ENCODE results near the gene RPS19. TPM values are rescaled to one million over a fixed set of nuclear protein-coding genes. Genes with fewer than 3 reads are reported as not detected.
A peak's percentile ranks its signal among the peaks of the same experiment; 100 is the strongest.

Gene RPS19
- total RNA-seq, 1 donor from 2014 or later: 611 TPM

DNA sequence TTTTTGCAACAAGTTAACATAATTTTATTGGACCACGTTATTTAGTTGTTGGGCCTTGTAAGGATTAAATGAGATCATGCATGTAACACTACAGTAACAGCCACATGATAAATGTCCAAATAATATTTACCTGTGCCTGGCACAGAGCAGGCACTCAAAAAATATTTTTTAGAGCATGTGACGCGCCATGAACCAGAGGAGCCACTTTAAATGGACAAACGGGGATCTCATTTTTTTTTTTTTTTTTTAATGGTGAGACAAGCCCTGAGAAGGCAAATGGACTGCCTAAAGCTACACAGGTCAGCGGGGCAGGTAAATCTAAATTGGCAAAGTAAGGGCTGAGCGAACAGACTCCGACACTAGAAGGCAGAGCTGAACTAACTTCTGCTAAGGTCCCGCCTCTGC is 840 bp upstream of the RPS19 start:
- Histone ChIP-seq H3K9me3 (replicated peaks) (no peaks in the 10 kb centered on the region), H3K27me3 (ENCODE audit: low read depth) (peaks cover 16% of the 10 kb centered on the region), H3K4me3 (peak overlapping the region; percentile 95), H3K4me1 (peaks cover 41% of the 10 kb centered on the region), H3K36me3 (peaks cover 34% of the 10 kb centered on the region), H3K27ac (replicated peaks) (peak overlapping the region; percentile 99)
- no peak for DNase-seq
- intact Hi-C loops (cut with micrococcal nuclease): no loop called here
- TF ChIP-seq, protein P1, sequence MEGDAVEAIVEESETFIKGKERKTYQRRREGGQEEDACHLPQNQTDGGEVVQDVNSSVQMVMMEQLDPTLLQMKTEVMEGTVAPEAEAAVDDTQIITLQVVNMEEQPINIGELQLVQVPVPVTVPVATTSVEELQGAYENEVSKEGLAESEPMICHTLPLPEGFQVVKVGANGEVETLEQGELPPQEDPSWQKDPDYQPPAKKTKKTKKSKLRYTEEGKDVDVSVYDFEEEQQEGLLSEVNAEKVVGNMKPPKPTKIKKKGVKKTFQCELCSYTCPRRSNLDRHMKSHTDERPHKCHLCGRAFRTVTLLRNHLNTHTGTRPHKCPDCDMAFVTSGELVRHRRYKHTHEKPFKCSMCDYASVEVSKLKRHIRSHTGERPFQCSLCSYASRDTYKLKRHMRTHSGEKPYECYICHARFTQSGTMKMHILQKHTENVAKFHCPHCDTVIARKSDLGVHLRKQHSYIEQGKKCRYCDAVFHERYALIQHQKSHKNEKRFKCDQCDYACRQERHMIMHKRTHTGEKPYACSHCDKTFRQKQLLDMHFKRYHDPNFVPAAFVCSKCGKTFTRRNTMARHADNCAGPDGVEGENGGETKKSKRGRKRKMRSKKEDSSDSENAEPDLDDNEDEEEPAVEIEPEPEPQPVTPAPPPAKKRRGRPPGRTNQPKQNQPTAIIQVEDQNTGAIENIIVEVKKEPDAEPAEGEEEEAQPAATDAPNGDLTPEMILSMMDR (IDR thresholded peaks at IDR 0.05; ENCODE audit: borderline replicate concordance): no peak

DNA sequence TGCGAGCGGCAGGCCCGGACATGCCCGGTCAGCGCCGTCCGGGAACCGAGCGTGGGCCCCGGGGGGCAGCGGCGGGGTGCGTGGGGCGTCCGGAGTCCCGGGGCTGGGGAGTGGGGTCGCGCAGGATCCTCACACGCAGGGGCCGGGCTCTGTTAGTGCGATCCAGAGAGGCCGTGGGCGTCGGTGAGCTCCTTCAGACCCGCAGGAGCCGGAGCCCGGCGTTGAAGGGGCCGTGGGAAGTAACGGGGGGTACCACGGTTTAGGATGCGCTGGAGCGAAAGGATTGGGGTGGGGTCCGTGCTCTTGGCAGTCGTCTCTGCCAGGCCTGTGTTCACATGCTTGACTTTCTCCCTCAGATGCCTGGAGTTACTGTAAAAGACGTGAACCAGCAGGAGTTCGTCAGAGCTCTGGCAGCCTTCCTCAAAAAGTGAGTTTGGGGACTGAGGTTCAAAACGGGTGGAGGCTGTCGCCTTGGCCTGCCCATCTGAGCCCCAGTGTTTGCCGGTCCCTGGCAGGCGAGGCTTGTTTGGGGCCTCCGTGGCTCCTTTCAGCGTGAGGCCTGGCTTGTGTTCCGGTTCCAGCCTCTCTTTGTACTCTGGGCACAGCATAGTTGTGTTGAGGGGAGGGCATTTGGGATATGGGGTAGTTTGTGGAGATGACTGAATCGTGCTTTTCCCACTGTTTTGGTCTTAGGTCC is 512 bp downstream of the RPS19 start:
- Histone ChIP-seq H3K4me1 (peaks cover 54% of the 10 kb centered on the region), H3K36me3 (peaks cover 47% of the 10 kb centered on the region), H3K9me3 (replicated peaks) (no peaks in the 10 kb centered on the region), H3K27ac (replicated peaks) (peak overlapping the region; percentile 99), H3K4me3 (peak overlapping the region; percentile 95), H3K27me3 (ENCODE audit: low read depth) (peaks cover 6% of the 10 kb centered on the region)
- TF ChIP-seq, protein P1 (IDR thresholded peaks at IDR 0.05; ENCODE audit: borderline replicate concordance): no peak
- intact Hi-C loops (cut with micrococcal nuclease): loop anchor here (10.0 kb wide), 1 partner anchor 74 kb away; no protein-coding TSS in a partner anchor
- no peak for DNase-seq

DNA sequence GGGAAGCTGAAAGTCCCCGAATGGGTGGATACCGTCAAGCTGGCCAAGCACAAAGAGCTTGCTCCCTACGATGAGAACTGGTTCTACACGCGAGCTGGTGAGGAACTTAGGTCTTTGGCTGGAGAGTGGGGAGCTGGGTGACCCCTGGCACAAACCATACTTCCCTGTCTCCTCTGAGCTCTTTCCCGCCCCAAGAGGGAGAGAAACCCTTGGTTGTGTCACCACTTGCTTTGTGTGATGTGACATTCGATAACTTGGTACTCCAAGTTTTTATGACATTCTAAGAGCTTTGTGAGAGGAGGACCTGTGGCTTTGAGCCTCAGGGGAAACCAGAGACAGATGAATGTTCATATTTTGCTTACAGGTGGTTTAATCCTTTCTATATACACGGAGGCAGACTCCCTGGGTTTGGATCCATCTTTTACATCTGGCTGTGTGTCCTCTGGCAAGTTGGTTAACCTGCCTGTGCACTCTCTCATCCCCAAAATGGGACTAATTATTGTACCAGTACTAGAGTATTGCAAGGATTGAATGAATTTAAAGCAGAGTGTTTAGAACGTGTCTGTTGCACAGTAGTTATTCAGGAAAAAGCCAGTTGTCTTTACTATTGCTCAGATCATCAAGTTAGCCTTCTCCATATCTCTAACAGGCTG is 1.2 kb downstream of the RPS19 start:
- TF ChIP-seq, protein P1 (IDR thresholded peaks at IDR 0.05; ENCODE audit: borderline replicate concordance): no peak
- Histone ChIP-seq H3K4me3 (peak overlapping the region; percentile 95), H3K9me3 (replicated peaks) (no peaks in the 10 kb centered on the region), H3K4me1 (peaks cover 61% of the 10 kb centered on the region), H3K27ac (replicated peaks) (peak overlapping the region; percentile 99), H3K27me3 (ENCODE audit: low read depth) (peaks cover 2% of the 10 kb centered on the region), H3K36me3 (peaks cover 51% of the 10 kb centered on the region)
- DNase-seq: no peak
- intact Hi-C loops (cut with micrococcal nuclease): loop anchor here (10.0 kb wide), 1 partner anchor 74 kb away; no protein-coding TSS in a partner anchor

DNA sequence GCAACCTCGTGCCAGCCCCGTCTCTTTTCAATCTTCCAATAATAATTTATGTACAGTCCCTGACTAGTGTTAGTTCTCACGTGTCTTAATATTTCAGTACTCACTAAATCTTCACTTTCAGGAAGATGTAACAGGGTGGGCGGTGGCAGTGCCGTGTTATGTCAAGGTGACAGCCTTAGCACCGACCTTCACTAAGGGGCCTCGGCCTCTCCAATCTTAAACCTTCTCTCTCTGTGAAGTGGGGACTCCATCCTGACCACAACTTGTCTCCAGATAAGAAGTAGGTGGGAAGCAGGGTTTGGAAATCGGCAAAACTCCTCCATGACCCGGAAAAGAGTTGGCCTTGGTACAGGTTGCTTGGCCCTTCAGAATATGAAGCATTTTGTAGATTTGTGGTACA is 1.8 kb downstream of the RPS19 start:
- H3K9me3 ChIP-seq (replicated peaks): no peaks in the 10 kb centered on the region
- intact Hi-C loops (cut with micrococcal nuclease): loop anchor here (10.0 kb wide), 1 partner anchor 73 kb away; no protein-coding TSS in a partner anchor
- TF ChIP-seq, protein P1 (IDR thresholded peaks at IDR 0.05; ENCODE audit: borderline replicate concordance): no peak
- H3K36me3 ChIP-seq: peaks cover 57% of the 10 kb centered on the region
- no peaks in the 10 kb centered on the region for H3K27me3 ChIP-seq (ENCODE audit: low read depth)
- DNase-seq: no peak
- H3K4me3 ChIP-seq: peak overlapping the region; percentile 95
- peaks cover 65% of the 10 kb centered on the region for H3K4me1 ChIP-seq
- H3K27ac ChIP-seq (replicated peaks): no peak overlapping the region

DNA sequence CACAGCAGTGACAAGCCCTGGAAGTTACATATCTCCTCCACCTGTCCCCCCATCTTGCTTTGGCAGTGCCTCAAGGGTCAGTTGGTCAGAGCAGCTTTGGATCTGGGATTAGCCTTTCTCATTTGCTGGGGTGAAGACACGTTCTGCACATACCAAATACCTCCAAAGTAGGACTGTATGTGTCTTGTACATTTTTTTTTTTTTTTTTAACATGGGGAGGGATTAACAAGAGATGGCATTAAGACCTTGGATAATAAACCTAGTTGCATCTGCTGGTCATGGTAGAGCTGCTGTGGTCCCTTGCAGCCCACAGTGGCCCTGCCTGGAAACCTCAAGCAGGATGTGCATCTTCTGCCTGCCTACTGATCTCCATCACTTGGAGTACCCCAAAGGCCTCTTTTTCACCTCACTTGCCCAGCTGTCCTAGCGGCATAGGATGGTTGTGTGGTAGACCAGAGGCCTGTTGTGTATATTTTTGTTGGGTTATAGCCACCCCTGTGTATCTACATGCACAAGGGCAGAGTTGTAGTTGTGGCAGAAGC is 2.5 kb downstream of the RPS19 start:
- H3K36me3 ChIP-seq: peaks cover 61% of the 10 kb centered on the region
- TF ChIP-seq, protein P1 (IDR thresholded peaks at IDR 0.05; ENCODE audit: borderline replicate concordance): no peak
- DNase-seq: no peak
- H3K9me3 ChIP-seq (replicated peaks): no peaks in the 10 kb centered on the region
- H3K27me3 ChIP-seq (ENCODE audit: low read depth): no peaks in the 10 kb centered on the region
- no peak overlapping the region for H3K27ac ChIP-seq (replicated peaks)
- no peak overlapping the region for H3K4me3 ChIP-seq
- intact Hi-C loops (cut with micrococcal nuclease): loop anchor here (10.0 kb wide), 1 partner anchor 72 kb away; no protein-coding TSS in a partner anchor
- H3K4me1 ChIP-seq: peaks cover 65% of the 10 kb centered on the region
